K562 (cell line): ENCODE data around the gene CRYBG2. TPM values are rescaled to one million over a fixed set of nuclear protein-coding genes. Genes with fewer than 3 reads are reported as not detected.

Experiments used
- EHMT2 ChIP-seq: fragments of 450-650 bp; IDR thresholded peaks from 2 replicates; pipeline ENCODE4 v1.6.1; 2018; ENCODE audit warnings: antibody characterized with exemption
- LCOR ChIP-seq: sonication (generic); formaldehyde crosslinking; IDR thresholded peaks from 2 replicates; pipeline ENCODE4 v1.8.0; 2022; ENCODE audit warnings: mild to moderate bottlenecking, missing genetic modification reagents
- MYC ChIP-seq, 2 experiments: fragments of 250-450 bp in 1 of 2; sonication (Bioruptor Pico) in 1 of 2; IDR thresholded peaks; 2 replicates each; pipeline versions ENCODE4 v1.5.1 to v1.6.1; 2012 to 2021; ENCODE audit warnings: low read depth in 2 of 2, borderline replicate concordance in 1 of 2, improper control_type of control experiment in 1 of 2, low read length in 1 of 2, mild to moderate bottlenecking in 1 of 2, moderate library complexity in 1 of 2
- RAD21 ChIP-seq, 2 experiments: fragments of 250-450 bp in 1 of 2; fragments of 450-650 bp in 1 of 2; sonication (Bioruptor Pico) in 1 of 2; formaldehyde crosslinking in 1 of 2; IDR thresholded peaks in 1 of 2; conservative IDR thresholded peaks in 1 of 2; 2 replicates each; pipeline versions ENCODE4 v1.4.0 to v1.8.0; 2020 to 2022; ENCODE audit warnings: mild to moderate bottlenecking in 2 of 2, moderate library complexity in 1 of 2
- SMC3 ChIP-seq: conservative IDR thresholded peaks from 2 replicates; pipeline ENCODE4 v1.6.1; 2011; ENCODE audit warnings: low read depth, low read length, improper control_type of control experiment; ENCODE audit not compliant: insufficient read depth
- ZBTB1 ChIP-seq: sonication (generic); formaldehyde crosslinking; IDR thresholded peaks from 2 replicates; pipeline ENCODE4 v1.8.1; 2023; ENCODE audit warnings: missing genetic modification reagents, low read depth, mild to moderate bottlenecking, borderline replicate concordance
- polyA plus RNA-seq, 8 experiments: library from polyadenylated mRNA; depleted of rRNA in 4 of 8; stranded (reverse) in 5 of 8; unstranded in 3 of 8; fragments of >200 nt; fragmentation: Nextera tagmentation in 2 of 8; fragmentation: Illumina TruSeq in 1 of 8; extraction: Ambion mirVana in 2 of 8; extraction: Trizol in 1 of 8; gene quantifications; 2 replicates each; pipeline versions ENCODE4 v1.2.1 to v1.2.3, GENCODE V29; 2011 to 2014; ENCODE audit warnings: inconsistent platforms in 1 of 8, missing spikeins in 1 of 8
- total RNA-seq, 7 experiments: library from RNA; depleted of rRNA in 6 of 7; stranded (reverse); fragments of >200 nt in 6 of 7; fragmentation: Illumina TruSeq in 2 of 7; extraction: Trizol in 2 of 7; gene quantifications; 2 replicates each; pipeline versions ENCODE4 v1.2.1 to v1.2.3, GENCODE V29; 2011 to 2021; ENCODE audit warnings: low replicate concordance in 1 of 7
- TF ChIP-seq, protein P1 (sequence below): sonication (generic); formaldehyde crosslinking; IDR thresholded peaks from 2 replicates; pipeline ENCODE4 v1.8.0; 2023; ENCODE audit warnings: mild to moderate bottlenecking, missing genetic modification reagents
- TF ChIP-seq, protein P2 (sequence below): fragments of 250-450 bp; sonication (Bioruptor Pico); IDR thresholded peaks from 2 replicates; pipeline ENCODE4 v1.4.0; 2020
- TF ChIP-seq, protein P3 (sequence below): conservative IDR thresholded peaks from 2 replicates; pipeline ENCODE4 v1.6.1; 2011; ENCODE audit warnings: low read depth, mild to moderate bottlenecking, low read length; ENCODE audit not compliant: control insufficient read depth
- TF ChIP-seq, protein P4 (sequence below): IDR thresholded peaks from 2 replicates; pipeline ENCODE4 v1.6.1; 2014; ENCODE audit warnings: antibody characterized with exemption
- TF ChIP-seq, protein P5 (sequence below): fragments of 250-450 bp; sonication (Bioruptor Pico); IDR thresholded peaks from 2 replicates; pipeline ENCODE4 v1.8.0; 2021; ENCODE audit warnings: mild to moderate bottlenecking, moderate library complexity

Gene CRYBG2
- total and polyA plus RNA-seq, 9 of the 15 experiments (the other 6 are each of a cell fraction or from before 2014, with no cell fraction given) = 0.39 to 8.5 (median 3.7) TPM

DNA sequence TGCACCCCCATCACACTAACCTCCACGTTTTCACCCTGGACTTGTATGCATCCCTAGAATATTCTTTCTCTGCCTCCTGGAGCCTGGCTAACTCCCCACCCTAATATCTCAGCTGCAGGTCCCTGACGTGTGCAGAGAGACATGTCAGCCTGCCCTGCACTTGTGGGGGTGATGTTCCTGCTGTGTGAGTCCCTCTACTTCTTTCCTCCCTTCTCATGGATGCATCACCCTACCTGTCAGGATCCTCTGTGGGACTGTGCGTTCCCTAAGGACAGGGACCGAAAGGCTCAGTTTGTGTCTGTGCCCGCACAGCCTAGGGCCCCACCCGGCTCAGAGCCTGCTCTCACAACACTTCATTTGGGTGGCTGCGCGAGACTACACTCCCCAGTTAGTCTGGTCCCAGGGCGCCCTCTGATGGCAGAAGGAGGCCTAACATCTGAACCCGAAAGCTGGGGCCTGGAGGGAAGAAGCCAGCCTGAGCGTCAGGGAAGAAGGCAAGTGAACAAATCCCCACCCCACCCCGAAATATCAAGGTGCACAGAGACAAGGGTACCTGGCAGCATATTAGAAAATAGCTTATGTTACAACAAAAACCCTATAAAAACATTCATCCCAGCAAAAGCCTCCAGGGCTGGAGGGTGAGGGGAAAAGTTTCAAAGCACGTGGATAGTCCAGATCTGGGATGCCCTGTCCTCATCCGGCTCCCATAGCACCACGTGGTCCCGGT, 32.5 kb downstream of the CRYBG2 start (continued):
- TF ChIP-seq RAD21 (CRISPR knock-in tag; conservative IDR thresholded peaks at IDR 0.05 in 1 of 2, IDR thresholded peaks at IDR 0.05 in 1 of 2) = peak; percentile 99
- TF ChIP-seq, protein P1, sequence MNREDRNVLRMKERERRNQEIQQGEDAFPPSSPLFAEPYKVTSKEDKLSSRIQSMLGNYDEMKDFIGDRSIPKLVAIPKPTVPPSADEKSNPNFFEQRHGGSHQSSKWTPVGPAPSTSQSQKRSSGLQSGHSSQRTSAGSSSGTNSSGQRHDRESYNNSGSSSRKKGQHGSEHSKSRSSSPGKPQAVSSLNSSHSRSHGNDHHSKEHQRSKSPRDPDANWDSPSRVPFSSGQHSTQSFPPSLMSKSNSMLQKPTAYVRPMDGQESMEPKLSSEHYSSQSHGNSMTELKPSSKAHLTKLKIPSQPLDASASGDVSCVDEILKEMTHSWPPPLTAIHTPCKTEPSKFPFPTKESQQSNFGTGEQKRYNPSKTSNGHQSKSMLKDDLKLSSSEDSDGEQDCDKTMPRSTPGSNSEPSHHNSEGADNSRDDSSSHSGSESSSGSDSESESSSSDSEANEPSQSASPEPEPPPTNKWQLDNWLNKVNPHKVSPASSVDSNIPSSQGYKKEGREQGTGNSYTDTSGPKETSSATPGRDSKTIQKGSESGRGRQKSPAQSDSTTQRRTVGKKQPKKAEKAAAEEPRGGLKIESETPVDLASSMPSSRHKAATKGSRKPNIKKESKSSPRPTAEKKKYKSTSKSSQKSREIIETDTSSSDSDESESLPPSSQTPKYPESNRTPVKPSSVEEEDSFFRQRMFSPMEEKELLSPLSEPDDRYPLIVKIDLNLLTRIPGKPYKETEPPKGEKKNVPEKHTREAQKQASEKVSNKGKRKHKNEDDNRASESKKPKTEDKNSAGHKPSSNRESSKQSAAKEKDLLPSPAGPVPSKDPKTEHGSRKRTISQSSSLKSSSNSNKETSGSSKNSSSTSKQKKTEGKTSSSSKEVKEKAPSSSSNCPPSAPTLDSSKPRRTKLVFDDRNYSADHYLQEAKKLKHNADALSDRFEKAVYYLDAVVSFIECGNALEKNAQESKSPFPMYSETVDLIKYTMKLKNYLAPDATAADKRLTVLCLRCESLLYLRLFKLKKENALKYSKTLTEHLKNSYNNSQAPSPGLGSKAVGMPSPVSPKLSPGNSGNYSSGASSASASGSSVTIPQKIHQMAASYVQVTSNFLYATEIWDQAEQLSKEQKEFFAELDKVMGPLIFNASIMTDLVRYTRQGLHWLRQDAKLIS (CRISPR knock-in tag) = no peak
- TF ChIP-seq, protein P2, sequence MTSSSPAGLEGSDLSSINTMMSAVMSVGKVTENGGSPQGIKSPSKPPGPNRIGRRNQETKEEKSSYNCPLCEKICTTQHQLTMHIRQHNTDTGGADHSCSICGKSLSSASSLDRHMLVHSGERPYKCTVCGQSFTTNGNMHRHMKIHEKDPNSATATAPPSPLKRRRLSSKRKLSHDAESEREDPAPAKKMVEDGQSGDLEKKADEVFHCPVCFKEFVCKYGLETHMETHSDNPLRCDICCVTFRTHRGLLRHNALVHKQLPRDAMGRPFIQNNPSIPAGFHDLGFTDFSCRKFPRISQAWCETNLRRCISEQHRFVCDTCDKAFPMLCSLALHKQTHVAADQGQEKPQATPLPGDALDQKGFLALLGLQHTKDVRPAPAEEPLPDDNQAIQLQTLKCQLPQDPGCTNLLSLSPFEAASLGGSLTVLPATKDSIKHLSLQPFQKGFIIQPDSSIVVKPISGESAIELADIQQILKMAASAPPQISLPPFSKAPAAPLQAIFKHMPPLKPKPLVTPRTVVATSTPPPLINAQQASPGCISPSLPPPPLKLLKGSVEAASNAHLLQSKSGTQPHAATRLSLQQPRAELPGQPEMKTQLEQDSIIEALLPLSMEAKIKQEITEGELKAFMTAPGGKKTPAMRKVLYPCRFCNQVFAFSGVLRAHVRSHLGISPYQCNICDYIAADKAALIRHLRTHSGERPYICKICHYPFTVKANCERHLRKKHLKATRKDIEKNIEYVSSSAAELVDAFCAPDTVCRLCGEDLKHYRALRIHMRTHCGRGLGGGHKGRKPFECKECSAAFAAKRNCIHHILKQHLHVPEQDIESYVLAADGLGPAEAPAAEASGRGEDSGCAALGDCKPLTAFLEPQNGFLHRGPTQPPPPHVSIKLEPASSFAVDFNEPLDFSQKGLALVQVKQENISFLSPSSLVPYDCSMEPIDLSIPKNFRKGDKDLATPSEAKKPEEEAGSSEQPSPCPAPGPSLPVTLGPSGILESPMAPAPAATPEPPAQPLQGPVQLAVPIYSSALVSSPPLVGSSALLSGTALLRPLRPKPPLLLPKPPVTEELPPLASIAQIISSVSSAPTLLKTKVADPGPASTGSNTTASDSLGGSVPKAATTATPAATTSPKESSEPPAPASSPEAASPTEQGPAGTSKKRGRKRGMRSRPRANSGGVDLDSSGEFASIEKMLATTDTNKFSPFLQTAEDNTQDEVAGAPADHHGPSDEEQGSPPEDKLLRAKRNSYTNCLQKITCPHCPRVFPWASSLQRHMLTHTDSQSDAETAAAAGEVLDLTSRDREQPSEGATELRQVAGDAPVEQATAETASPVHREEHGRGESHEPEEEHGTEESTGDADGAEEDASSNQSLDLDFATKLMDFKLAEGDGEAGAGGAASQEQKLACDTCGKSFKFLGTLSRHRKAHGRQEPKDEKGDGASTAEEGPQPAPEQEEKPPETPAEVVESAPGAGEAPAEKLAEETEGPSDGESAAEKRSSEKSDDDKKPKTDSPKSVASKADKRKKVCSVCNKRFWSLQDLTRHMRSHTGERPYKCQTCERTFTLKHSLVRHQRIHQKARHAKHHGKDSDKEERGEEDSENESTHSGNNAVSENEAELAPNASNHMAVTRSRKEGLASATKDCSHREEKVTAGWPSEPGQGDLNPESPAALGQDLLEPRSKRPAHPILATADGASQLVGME (CRISPR knock-in tag) = 0 out of 2 replicates have a peak, but pooled peaks have one; percentile 58
- no peak for TF ChIP-seq EHMT2
- TF ChIP-seq MYC (IDR thresholded peaks at IDR 0.05; ENCODE audit: low read depth, low read length) = no peak
- no peak for TF ChIP-seq MYC (CRISPR knock-in tag; IDR thresholded peaks at IDR 0.05; ENCODE audit: borderline replicate concordance, low read depth)
- TF ChIP-seq LCOR = peak; percentile 67
- no peak for TF ChIP-seq ZBTB1
- TF ChIP-seq, protein P3, sequence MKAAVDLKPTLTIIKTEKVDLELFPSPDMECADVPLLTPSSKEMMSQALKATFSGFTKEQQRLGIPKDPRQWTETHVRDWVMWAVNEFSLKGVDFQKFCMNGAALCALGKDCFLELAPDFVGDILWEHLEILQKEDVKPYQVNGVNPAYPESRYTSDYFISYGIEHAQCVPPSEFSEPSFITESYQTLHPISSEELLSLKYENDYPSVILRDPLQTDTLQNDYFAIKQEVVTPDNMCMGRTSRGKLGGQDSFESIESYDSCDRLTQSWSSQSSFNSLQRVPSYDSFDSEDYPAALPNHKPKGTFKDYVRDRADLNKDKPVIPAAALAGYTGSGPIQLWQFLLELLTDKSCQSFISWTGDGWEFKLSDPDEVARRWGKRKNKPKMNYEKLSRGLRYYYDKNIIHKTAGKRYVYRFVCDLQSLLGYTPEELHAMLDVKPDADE = 0 out of 2 replicates have a peak, but pooled peaks have one; percentile 4
- peak; percentile 96 for TF ChIP-seq SMC3
- TF ChIP-seq, protein P4, sequence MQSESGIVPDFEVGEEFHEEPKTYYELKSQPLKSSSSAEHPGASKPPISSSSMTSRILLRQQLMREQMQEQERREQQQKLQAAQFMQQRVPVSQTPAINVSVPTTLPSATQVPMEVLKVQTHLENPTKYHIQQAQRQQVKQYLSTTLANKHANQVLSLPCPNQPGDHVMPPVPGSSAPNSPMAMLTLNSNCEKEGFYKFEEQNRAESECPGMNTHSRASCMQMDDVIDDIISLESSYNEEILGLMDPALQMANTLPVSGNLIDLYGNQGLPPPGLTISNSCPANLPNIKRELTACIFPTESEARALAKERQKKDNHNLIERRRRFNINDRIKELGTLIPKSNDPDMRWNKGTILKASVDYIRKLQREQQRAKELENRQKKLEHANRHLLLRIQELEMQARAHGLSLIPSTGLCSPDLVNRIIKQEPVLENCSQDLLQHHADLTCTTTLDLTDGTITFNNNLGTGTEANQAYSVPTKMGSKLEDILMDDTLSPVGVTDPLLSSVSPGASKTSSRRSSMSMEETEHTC = no peak
- TF ChIP-seq, protein P5, sequence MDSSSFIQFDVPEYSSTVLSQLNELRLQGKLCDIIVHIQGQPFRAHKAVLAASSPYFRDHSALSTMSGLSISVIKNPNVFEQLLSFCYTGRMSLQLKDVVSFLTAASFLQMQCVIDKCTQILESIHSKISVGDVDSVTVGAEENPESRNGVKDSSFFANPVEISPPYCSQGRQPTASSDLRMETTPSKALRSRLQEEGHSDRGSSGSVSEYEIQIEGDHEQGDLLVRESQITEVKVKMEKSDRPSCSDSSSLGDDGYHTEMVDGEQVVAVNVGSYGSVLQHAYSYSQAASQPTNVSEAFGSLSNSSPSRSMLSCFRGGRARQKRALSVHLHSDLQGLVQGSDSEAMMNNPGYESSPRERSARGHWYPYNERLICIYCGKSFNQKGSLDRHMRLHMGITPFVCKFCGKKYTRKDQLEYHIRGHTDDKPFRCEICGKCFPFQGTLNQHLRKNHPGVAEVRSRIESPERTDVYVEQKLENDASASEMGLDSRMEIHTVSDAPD (CRISPR knock-in tag) = no peak
